Activated CD8-positive, alpha-beta memory T cell treated with anti-CD3 and anti-CD28 coated beads for 1 hour (primary cell): ENCODE results near the gene GAA.
"Not testable (repeated sequence)": the region's sequence is repeated elsewhere in the genome, so short reads cannot be mapped to it uniquely, and the experiment has no call there.

Experiments
- DNase-seq, 2 donors: peaks; one replicate each; pipeline ENCODE4 v3.0.0-alpha.2; 2020; ENCODE audit warnings: low read depth in 1 of 2; ENCODE audit errors: extremely low read depth in 1 of 2

The GAA gene

GRCh38 chr17:80083136-80083661 lies 18.2 kb upstream of the GAA start:
- no peak for DNase-seq

DNA sequence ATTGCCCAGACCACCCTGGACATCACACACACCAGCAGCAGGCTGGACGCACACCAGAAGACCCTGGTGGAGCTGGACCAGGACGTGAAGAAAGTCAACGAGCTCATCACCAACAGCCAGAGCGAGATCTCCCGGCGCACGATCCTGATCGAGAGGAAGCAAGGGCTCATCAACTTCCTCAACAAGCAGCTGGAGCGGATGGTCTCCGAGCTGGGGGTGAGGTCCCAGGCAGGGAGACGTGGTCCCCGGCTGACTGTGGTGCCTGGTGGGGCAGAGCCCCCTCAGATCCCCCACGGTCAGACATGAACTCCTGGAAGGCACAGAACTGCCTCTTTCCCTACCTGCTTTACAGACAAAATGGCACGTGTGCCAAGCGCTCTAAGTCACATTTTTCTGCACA lies 16.6 kb upstream of the GAA start:
- DNase-seq = no peak

GRCh38 chr17:80086081-80086480 lies 15.3 kb upstream of the GAA start:
- no peak for DNase-seq

DNA sequence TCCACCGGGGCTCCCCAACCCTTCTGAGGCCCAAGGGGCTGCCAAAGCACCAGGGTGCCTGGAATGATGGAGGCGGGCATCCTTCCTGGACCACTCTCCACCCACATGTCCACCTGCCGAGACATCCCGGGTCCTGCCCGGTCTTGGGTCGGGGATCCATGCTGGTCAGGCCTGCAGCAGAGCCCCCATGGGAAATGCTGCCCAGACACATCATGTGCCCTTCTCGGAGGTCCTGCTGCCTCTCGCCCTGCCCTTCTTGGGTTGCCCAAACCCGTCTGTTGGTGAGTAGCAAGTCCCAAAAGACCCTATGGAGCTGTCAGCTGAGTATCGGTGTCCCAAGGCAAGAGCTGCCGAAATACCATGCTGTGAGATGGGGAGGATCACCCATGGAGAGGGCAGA lies 14.8 kb upstream of the GAA start:
- DNase-seq = no peak

DNA sequence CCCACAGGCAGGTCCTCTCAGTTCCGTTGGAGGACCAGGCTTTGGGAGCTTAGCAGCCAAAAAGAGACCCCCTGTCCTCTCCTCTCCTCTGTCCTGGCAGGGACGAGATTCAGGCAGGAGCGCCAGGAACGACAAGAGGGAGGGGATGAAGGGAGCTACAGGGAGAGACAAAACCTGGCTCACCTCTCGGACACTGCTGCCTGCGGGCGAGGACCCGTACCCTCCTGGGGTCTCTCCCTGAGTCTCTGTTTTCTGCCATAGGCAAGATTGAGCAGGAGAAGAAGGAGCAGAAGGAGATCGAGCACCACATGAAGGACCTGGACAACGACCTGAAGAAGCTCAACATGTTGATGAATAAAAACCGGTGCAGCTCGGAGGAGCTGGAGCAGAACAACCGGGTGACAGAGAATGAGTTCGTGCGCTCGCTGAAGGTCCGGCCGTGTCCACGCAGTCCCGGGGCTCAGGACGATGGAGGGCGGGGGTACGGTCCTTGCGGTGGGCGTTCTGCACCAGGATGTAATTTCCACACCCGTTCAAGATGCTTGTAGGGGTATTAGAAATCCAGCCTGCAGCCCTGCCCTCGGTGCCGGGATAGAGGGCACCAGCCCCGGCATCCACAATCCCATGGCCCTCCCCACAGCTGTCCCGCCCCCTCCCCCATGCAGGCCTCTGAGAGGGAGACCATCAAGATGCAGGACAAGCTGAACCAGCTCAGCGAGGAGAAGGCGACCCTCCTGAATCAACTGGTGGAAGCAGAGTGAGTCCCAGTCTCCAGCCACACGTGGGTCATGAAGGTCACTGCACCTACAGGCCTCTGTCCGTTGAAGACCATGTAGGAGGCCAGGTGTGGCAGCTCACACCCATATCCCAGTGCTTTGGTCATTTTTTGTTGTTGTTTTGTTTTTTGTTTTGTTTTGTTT lies 13.8 kb upstream of the GAA start:
- DNase-seq = no peak

GRCh38 chr17:80089762-80090161 lies 11.6 kb upstream of the GAA start:
- DNase-seq = no peak

GRCh38 chr17:80090164-80090563 lies 11.2 kb upstream of the GAA start:
- not testable (repeated sequence) for DNase-seq

DNA sequence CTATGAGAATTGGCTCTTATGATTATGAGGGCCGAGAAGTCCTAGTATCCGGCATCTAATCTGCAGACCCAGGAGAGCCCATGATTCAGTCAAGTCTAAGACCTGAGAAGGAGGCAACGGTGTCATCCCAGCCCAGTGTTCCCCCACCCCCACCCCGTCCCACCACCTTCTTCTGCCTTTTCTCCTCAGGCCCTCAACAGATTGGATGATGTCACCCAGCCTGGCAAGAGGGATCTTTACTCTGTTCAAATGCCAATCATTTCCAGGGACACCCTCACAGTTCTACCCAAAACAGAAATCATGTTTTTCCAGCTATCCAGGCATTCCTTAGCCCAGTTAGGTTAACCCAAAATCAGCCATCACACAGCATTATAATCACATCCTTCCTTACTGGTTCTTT lies 10.0 kb upstream of the GAA start:
- DNase-seq = no peak

DNA sequence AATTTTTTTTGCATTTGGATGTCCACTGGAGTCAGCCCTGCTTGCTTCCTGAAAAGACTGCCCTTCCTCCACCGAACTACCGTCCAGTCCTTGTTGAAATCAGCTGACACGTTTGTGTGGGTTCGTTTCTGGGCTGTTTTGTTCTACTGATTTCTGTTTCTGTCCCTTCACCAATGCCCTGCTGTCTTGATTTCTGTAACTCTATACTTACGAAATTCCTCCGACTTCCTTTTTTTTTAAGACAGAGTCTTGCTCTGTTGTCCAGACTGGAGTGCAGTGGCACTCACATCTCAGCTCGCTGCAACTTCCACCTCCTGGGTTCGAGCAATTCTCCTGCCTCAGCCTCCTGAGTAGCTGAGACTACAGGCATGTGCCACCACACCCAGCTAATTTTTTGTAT lies 8.4 kb upstream of the GAA start:
- DNase-seq = no peak

DNA sequence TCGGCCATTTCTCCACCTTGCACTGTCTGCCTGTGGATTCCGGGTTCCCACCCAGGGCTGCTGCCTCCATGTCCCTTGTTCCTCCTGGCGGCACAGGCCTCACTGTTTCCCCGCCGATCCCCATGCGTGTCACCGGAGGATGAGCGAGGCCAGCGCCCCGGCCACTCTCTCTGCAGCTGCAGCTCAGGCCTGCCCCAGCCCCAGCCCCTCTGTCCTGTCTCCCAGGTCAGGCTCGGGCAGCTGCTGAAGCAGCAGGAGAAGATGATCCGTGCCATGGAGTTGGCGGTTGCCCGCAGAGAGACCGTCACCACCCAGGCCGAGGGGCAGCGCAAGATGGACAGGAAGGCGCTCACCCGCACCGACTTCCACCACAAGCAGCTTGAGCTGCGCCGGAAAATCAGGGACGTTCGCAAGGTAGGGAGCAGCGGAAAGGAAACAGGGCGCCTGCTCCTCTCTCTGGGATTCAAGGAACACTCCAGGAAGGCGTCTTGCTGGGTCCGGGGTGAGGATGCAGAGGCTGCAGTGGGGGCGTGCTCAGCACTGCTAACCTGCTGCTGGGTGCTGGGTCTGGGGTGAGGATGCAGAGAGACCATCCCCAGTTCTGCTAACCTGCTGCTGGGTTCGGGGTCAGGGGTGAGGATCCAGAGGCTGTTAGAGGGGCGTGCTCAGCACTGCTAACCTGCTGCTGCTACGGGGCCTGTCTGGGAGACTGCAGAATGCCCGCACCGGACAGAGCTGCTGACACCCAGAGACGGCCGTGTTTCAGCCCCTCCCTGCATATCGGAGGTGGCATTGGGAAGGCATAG lies 6.1 kb upstream of the GAA start:
- DNase-seq = no peak

- no peak for DNase-seq
These were observed 5.4 kb upstream of the GAA start for GRCh38 chr17:80095844-80096475.

GRCh38 chr17:80096561-80097021 lies 4.8 kb upstream of the GAA start:
- DNase-seq = no peak

DNA sequence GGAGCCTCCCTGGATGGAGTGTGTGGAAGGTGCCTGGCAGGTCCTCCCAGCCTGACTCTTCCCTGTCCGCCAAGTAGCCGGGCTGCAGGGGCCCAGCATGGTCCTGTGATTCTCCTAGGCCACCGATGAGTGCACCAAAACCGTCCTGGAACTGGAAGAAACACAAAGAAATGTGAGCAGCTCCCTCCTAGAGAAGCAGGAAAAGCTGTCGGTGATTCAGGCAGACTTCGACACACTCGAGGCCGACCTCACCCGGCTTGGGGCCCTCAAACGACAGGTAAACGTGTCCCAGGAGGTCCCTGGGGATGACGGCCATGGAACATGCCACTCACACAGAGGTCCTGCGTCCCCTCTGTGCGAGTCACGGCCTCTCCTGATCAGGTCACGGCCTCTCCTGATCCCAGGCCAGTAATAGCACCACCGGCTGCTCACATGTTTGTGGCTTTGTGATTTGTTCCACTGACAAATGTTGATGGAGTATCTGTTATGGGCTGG lies 4.2 kb upstream of the GAA start:
- DNase-seq = no peak

GRCh38 chr17:80097844-80098691 lies 3.3 kb upstream of the GAA start:
- no peak for DNase-seq

GRCh38 chr17:80099291-80100034 lies 1.9 kb upstream of the GAA start:
- no peak for DNase-seq

DNA sequence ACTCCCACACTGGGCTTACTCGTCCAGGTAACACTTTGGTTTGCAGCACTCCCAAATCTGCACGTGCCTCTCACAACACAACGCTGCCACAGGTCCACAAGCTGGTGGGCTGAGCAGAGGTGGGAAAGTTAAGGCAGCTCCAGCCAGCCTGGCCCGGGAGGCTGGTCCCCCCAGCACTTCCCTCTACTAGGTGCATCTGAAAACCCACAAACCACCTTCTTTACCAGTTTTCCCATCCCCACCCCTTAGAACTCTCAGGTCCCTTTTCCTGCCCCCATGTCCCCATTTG lies 1.4 kb upstream of the GAA start:
- no peak for DNase-seq

- no peak for DNase-seq
These were observed 724 bp downstream of the GAA start for GRCh38 chr17:80101946-80102663.

DNA sequence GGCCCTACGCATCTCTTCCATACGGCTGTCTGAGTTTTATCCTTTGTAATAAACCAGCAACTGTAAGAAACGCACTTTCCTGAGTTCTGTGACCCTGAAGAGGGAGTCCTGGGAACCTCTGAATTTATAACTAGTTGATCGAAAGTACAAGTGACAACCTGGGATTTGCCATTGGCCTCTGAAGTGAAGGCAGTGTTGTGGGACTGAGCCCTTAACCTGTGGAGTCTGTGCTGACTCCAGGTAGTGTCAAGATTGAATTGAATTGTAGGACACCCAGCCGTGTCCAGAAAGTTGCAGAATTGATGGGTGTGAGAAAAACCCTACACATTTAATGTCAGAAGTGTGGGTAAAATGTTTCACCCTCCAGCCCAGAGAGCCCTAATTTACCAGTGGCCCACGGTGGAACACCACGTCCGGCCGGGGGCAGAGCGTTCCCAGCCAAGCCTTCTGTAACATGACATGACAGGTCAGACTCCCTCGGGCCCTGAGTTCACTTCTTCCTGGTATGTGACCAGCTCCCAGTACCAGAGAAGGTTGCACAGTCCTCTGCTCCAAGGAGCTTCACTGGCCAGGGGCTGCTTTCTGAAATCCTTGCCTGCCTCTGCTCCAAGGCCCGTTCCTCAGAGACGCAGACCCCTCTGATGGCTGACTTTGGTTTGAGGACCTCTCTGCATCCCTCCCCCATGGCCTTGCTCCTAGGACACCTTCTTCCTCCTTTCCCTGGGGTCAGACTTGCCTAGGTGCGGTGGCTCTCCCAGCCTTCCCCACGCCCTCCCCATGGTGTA lies 1.5 kb downstream of the GAA start:
- DNase-seq = no peak
